Small intestine (tissue), 7 donors: ENCODE measurements around the gene NID2. TPM values are rescaled to one million over a fixed set of nuclear protein-coding genes. Genes with fewer than 3 reads are reported as not detected.
A peak's percentile ranks its signal among the peaks of the same experiment; 100 is the strongest.

Experiments used
- DNase-seq, 2 donors: peaks; one replicate each; pipeline versions ENCODE4 v3.0.0 to v3.0.0-alpha.2; 2013
- FAIRE-seq: peaks from 2 replicates; lab custom pipeline; 2012; peaks lifted over from hg19 to GRCh38; lab: Jason Lieb, UNC
- H3K27ac ChIP-seq, 3 donors: one replicate each; pipeline ENCODE4 v1.5.1; 2013; ENCODE audit warnings: low read length in 2 of 3, mild to moderate bottlenecking in 2 of 3, control low read depth in 1 of 3, inconsistent platforms in 1 of 3, low read depth in 1 of 3, moderate library complexity in 1 of 3
- H3K27me3 ChIP-seq, 3 donors: one replicate each; pipeline ENCODE4 v1.6.1; 2013; ENCODE audit warnings: low read length in 3 of 3, inconsistent platforms in 1 of 3; ENCODE audit not compliant: control insufficient read depth in 3 of 3, insufficient read depth in 3 of 3
- H3K36me3 ChIP-seq, 3 donors: one replicate each; pipeline ENCODE4 v1.6.1; 2013; ENCODE audit warnings: low read length in 3 of 3, inconsistent platforms in 1 of 3, low read depth in 1 of 3, mild to moderate bottlenecking in 1 of 3, moderate library complexity in 1 of 3; ENCODE audit not compliant: control insufficient read depth in 3 of 3, insufficient read depth in 2 of 3
- H3K4me1 ChIP-seq, 3 donors: one replicate each; pipeline ENCODE4 v1.6.1; 2013; ENCODE audit warnings: low read length in 2 of 3, inconsistent platforms in 1 of 3, low read depth in 1 of 3, mild to moderate bottlenecking in 1 of 3, moderate library complexity in 1 of 3; ENCODE audit not compliant: control insufficient read depth in 3 of 3, insufficient read depth in 2 of 3
- H3K4me3 ChIP-seq, 3 donors: one replicate each; pipeline ENCODE4 v1.5.1; 2013; ENCODE audit warnings: low read length in 3 of 3, control low read depth in 1 of 3, inconsistent platforms in 1 of 3, low read depth in 1 of 3, mild to moderate bottlenecking in 1 of 3, moderate library complexity in 1 of 3
- H3K9me3 ChIP-seq, 2 donors: one replicate each; pipeline ENCODE4 v1.6.1; 2013; ENCODE audit warnings: low read depth in 1 of 2, low read length in 1 of 2; ENCODE audit not compliant: control insufficient read depth in 2 of 2, insufficient read depth in 1 of 2
- WGBS, 3 donors: extraction: QIAGEN DNeasy Blood & Tissue Kit; methylation state at CpG; one replicate each; pipeline ENCODE4 v1.1.7; 2013; 5-methylcytosine and 5-hydroxymethylcytosine counted together
- polyA plus RNA-seq, 4 donors: library from polyadenylated mRNA; stranded (reverse) in 3 of 4; unstranded in 1 of 4; fragments of 200-250 nt in 3 of 4; fragments of 120-200 nt in 1 of 4; gene quantifications; one replicate each; pipeline versions ENCODE4 v1.2.1 to v1.2.3, GENCODE V29; 2013
- donor health status: healthy with polysubstance abuse.
- donor health status: control.
- donor health status: control.
- donor health status: Bipolar disorder and iron deficiency.
- donor health status: healthy.

The NID2 gene
- polyA plus RNA-seq, 4 donors: 2.2 to 18.2 (median 3.6) TPM

- no peaks in the 10 kb centered on the region for H3K27me3 ChIP-seq
- no peak overlapping the region for H3K4me3 ChIP-seq
- no peak for DNase-seq
- H3K36me3 ChIP-seq: no peaks in the 10 kb centered on the region
- H3K4me1 ChIP-seq: peaks cover 0 to 8% (median 2%) of the 10 kb centered on the region in 3 donors
- no peaks in the 10 kb centered on the region for H3K9me3 ChIP-seq
- no peak for FAIRE-seq
- peak overlapping the region in 1 of 3 donors; percentile 63 for H3K27ac ChIP-seq
- 73 to 89% (median 84%) methylated on average over 7 of the region's 7 CpGs for WGBS, 3 donors
Observed at GRCh38 chr14:52052288-52052943, 16.4 kb downstream of the NID2 start.

- H3K4me1 ChIP-seq: peaks cover 0 to 8% (median 2%) of the 10 kb centered on the region in 3 donors
- no peak overlapping the region for H3K4me3 ChIP-seq
- H3K9me3 ChIP-seq: no peaks in the 10 kb centered on the region
- WGBS, 3 donors: 46 to 67% (median 52%) methylated on average over 2 of the region's 2 CpGs
- no peaks in the 10 kb centered on the region for H3K36me3 ChIP-seq
- no peak for FAIRE-seq
- no peak for DNase-seq
- H3K27me3 ChIP-seq: no peaks in the 10 kb centered on the region
- no peak overlapping the region for H3K27ac ChIP-seq
Observed at GRCh38 chr14:52051871-52052270, 17.0 kb downstream of the NID2 start.

GRCh38 chr14:52051251-52051650 lies 17.6 kb downstream of the NID2 start:
- 76 to 94% (median 79%) methylated on average over 3 of the region's 3 CpGs for WGBS, 3 donors
- no peak for FAIRE-seq
- no peak for DNase-seq
- no peaks in the 10 kb centered on the region for H3K36me3 ChIP-seq
- H3K27ac ChIP-seq: no peak overlapping the region
- H3K4me1 ChIP-seq: peaks cover 0 to 8% (median 2%) of the 10 kb centered on the region in 3 donors
- no peak overlapping the region for H3K4me3 ChIP-seq
- H3K27me3 ChIP-seq: no peaks in the 10 kb centered on the region
- H3K9me3 ChIP-seq: no peaks in the 10 kb centered on the region

GRCh38 chr14:52049721-52050588 lies 18.9 kb downstream of the NID2 start:
- FAIRE-seq: no peak
- Histone ChIP-seq H3K4me1 (peaks cover 0 to 8% (median 2%) of the 10 kb centered on the region in 3 donors), H3K27ac (no peak overlapping the region)

GRCh38 chr14:52049271-52049670 lies 19.6 kb downstream of the NID2 start:
- no peak overlapping the region for H3K4me3 ChIP-seq
- FAIRE-seq (no peak), DNase-seq (no peak)
- peaks cover 0 to 8% (median 2%) of the 10 kb centered on the region in 3 donors for H3K4me1 ChIP-seq
- no peaks in the 10 kb centered on the region for H3K27me3 ChIP-seq
- 81 to 93% (median 85%) methylated on average over 5 of the region's 5 CpGs for WGBS, 3 donors
- H3K27ac ChIP-seq: no peak overlapping the region
- no peaks in the 10 kb centered on the region for H3K9me3 ChIP-seq
- H3K36me3 ChIP-seq: no peaks in the 10 kb centered on the region

More at GRCh38 chr14:52049721-52050588, 18.9 kb downstream of the NID2 start:
- 57 to 70% (median 58%) methylated on average over 6 of the region's 6 CpGs for WGBS, 3 donors
- Histone ChIP-seq H3K4me3 (no peak overlapping the region), H3K9me3 (no peaks in the 10 kb centered on the region), H3K27me3 (no peaks in the 10 kb centered on the region), H3K36me3 (no peaks in the 10 kb centered on the region)
- DNase-seq: peak; percentile 4 to 62

GRCh38 chr14:52048641-52049204 lies 20.1 kb downstream of the NID2 start:
- Histone ChIP-seq H3K27ac (no peak overlapping the region), H3K27me3 (no peaks in the 10 kb centered on the region), H3K4me3 (no peak overlapping the region), H3K36me3 (no peaks in the 10 kb centered on the region), H3K9me3 (no peaks in the 10 kb centered on the region), H3K4me1 (peaks cover 0 to 10% (median 2%) of the 10 kb centered on the region in 3 donors)
- FAIRE-seq (no peak), DNase-seq (no peak)
- 74 to 80% (median 78%) methylated on average over 3 of the region's 3 CpGs for WGBS, 3 donors

- Histone ChIP-seq H3K4me3 (no peak overlapping the region), H3K9me3 (no peaks in the 10 kb centered on the region), H3K36me3 (no peaks in the 10 kb centered on the region), H3K27ac (no peak overlapping the region), H3K27me3 (no peaks in the 10 kb centered on the region), H3K4me1 (peaks cover 0 to 12% (median 2%) of the 10 kb centered on the region in 3 donors)
- 89 to 92% (median 90%) methylated on average over 10 of the region's 10 CpGs for WGBS, 3 donors
- FAIRE-seq: no peak
- DNase-seq: no peak
Observed at GRCh38 chr14:52048116-52048515, 20.7 kb downstream of the NID2 start.

- Histone ChIP-seq H3K36me3 (peaks cover 0 to 3% (median 0%) of the 10 kb centered on the region in 3 donors), H3K4me1 (peaks cover 0 to 12% (median 0%) of the 10 kb centered on the region in 3 donors), H3K9me3 (no peaks in the 10 kb centered on the region), H3K4me3 (no peak overlapping the region), H3K27me3 (no peaks in the 10 kb centered on the region), H3K27ac (no peak overlapping the region)
- WGBS, 3 donors: 53 to 82% (median 60%) methylated on average over 2 of the region's 2 CpGs
- DNase-seq (no peak), FAIRE-seq (no peak)
Observed at GRCh38 chr14:52046376-52046917, 22.4 kb downstream of the NID2 start.
